OCI-LY7 (cell line): ENCODE results near the gene KRT6C.

Experiments
- EZH2phosphoT487 ChIP-seq: fragments of 200-600 bp; sonication (generic); IDR thresholded peaks from 2 replicates; pipeline ENCODE4 v1.6.1; 2018; ENCODE audit warnings: low read depth, borderline replicate concordance, mild to moderate bottlenecking, mixed run types, antibody characterized with exemption, low read length, moderate library complexity, mixed read lengths
- TF ChIP-seq, protein P1 (sequence below): fragments of 200-600 bp; sonication (generic); conservative IDR thresholded peaks from 2 replicates; pipeline ENCODE4 v1.5.1; 2014; ENCODE audit warnings: mild to moderate bottlenecking, antibody characterized with exemption, low read length, moderate library complexity, mixed read lengths

DNA sequence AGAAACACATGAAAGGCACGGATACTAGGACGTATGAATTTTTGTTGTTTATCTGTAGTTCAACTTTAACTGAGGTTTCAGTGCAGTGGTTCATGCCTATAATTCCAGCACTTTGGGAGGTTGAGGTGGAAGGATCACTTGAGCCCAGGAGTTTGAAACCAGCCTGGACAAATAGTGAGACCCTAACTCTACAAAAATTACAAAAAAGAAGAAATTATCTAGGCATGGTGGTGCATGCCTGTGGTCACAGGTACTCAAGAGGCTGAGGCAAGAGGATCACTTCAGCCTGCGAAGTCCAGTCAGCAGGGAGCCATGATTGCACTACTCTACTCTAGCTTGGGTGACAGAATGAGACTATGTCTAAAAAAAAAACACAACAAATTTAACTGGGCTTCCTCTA is 29.6 kb downstream of the KRT6C start:
- TF ChIP-seq, protein P1, sequence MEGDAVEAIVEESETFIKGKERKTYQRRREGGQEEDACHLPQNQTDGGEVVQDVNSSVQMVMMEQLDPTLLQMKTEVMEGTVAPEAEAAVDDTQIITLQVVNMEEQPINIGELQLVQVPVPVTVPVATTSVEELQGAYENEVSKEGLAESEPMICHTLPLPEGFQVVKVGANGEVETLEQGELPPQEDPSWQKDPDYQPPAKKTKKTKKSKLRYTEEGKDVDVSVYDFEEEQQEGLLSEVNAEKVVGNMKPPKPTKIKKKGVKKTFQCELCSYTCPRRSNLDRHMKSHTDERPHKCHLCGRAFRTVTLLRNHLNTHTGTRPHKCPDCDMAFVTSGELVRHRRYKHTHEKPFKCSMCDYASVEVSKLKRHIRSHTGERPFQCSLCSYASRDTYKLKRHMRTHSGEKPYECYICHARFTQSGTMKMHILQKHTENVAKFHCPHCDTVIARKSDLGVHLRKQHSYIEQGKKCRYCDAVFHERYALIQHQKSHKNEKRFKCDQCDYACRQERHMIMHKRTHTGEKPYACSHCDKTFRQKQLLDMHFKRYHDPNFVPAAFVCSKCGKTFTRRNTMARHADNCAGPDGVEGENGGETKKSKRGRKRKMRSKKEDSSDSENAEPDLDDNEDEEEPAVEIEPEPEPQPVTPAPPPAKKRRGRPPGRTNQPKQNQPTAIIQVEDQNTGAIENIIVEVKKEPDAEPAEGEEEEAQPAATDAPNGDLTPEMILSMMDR, result no peak
- no peak for TF ChIP-seq EZH2phosphoT487
